ENCODE results near the gene ZNF771.
A peak's percentile ranks its signal among the peaks of the same experiment; 100 is the strongest.

Gene ZNF771

GRCh38 chr16:30368122-30368791, 39.1 kb upstream of the ZNF771 start:
- Histone ChIP-seq H3K27me3 (ENCODE audit: control insufficient read depth, insufficient read depth, low read length) (no peaks in the 10 kb centered on the region), H2AFZ (no peak overlapping the region), H3K4me3 (ENCODE audit: low read depth, low read length) (peak overlapping the region; percentile 83), H3K79me2 (peaks cover 33% of the 10 kb centered on the region), H3K36me3 (ENCODE audit: control insufficient read depth, insufficient read depth, low read length) (no peaks in the 10 kb centered on the region), H3K4me2 (ENCODE audit: low read length) (peak overlapping the region; percentile 92), H3K9me3 (ENCODE audit: control insufficient read depth, low read length) (no peaks in the 10 kb centered on the region), H3K27ac (peak overlapping the region; percentile 12), H3K9ac (no peak overlapping the region), H3K4me1 (peaks cover 15% of the 10 kb centered on the region)
- TF ChIP-seq CTCF (IDR thresholded peaks at IDR 0.05), result no peak

- H3K9ac ChIP-seq, result no peak overlapping the region
- H3K27ac ChIP-seq, result peak overlapping the region; percentile 12
- H3K4me2 ChIP-seq (ENCODE audit: low read length), result peak overlapping the region; percentile 92
- H2AFZ ChIP-seq, result no peak overlapping the region
- no peaks in the 10 kb centered on the region for H3K36me3 ChIP-seq (ENCODE audit: control insufficient read depth, insufficient read depth, low read length)
- peaks cover 15% of the 10 kb centered on the region for H3K4me1 ChIP-seq
- peaks cover 33% of the 10 kb centered on the region for H3K79me2 ChIP-seq
- no peaks in the 10 kb centered on the region for H3K27me3 ChIP-seq (ENCODE audit: control insufficient read depth, insufficient read depth, low read length)
- H3K9me3 ChIP-seq (ENCODE audit: control insufficient read depth, low read length), result no peaks in the 10 kb centered on the region
- H3K4me3 ChIP-seq (ENCODE audit: low read depth, low read length), result peak overlapping the region; percentile 83
- TF ChIP-seq CTCF (IDR thresholded peaks at IDR 0.05), result no peak
Measured at GRCh38 chr16:30368792-30369090, 38.7 kb upstream of the ZNF771 start.

GRCh38 chr16:30369091-30369937, 38.1 kb upstream of the ZNF771 start:
- no peaks in the 10 kb centered on the region for H3K36me3 ChIP-seq (ENCODE audit: control insufficient read depth, insufficient read depth, low read length)
- peak overlapping the region; percentile 12 for H3K27ac ChIP-seq
- peak overlapping the region; percentile 40 for H3K9ac ChIP-seq
- peak overlapping the region; percentile 83 for H3K4me3 ChIP-seq (ENCODE audit: low read depth, low read length)
- H3K4me2 ChIP-seq (ENCODE audit: low read length), result peak overlapping the region; percentile 92
- no peak for TF ChIP-seq CTCF (IDR thresholded peaks at IDR 0.05)
- H3K4me1 ChIP-seq, result peaks cover 15% of the 10 kb centered on the region
- H3K27me3 ChIP-seq (ENCODE audit: control insufficient read depth, insufficient read depth, low read length), result no peaks in the 10 kb centered on the region
- no peaks in the 10 kb centered on the region for H3K9me3 ChIP-seq (ENCODE audit: control insufficient read depth, low read length)
- H3K79me2 ChIP-seq, result peaks cover 30% of the 10 kb centered on the region
- peak overlapping the region; percentile 26 for H2AFZ ChIP-seq

GRCh38 chr16:30369938-30370455, 37.4 kb upstream of the ZNF771 start:
- Histone ChIP-seq H3K27me3 (ENCODE audit: control insufficient read depth, insufficient read depth, low read length) (no peaks in the 10 kb centered on the region), H3K4me1 (peaks cover 15% of the 10 kb centered on the region), H3K79me2 (peaks cover 25% of the 10 kb centered on the region), H2AFZ (peak overlapping the region; percentile 26), H3K27ac (no peak overlapping the region), H3K4me3 (ENCODE audit: low read depth, low read length) (peak overlapping the region; percentile 83), H3K9ac (peak overlapping the region; percentile 40), H3K36me3 (ENCODE audit: control insufficient read depth, insufficient read depth, low read length) (no peaks in the 10 kb centered on the region), H3K9me3 (ENCODE audit: control insufficient read depth, low read length) (no peaks in the 10 kb centered on the region), H3K4me2 (ENCODE audit: low read length) (peak overlapping the region; percentile 92)
- no peak for TF ChIP-seq CTCF (IDR thresholded peaks at IDR 0.05)

Measured in parathyroid adenoma (tissue), 2 donors.